DND-41 (cell line): ENCODE data around the gene MYH11.

Experiments used
- ATAC-seq: fragments of 200-7000 bp; cut with Tn5 transposase; 3 replicates; pipeline ENCODE4 v1.9.1; 2021; ENCODE audit warnings: low read depth; ENCODE audit not compliant: insufficient read depth
- DNase-seq: peaks from one replicate; pipeline ENCODE4 v3.0.0-alpha.2; 2020
- H2AFZ ChIP-seq: 2 replicates; pipeline ENCODE4 v1.6.0; 2012; ENCODE audit warnings: low read depth, low read length
- H3K27ac ChIP-seq: 2 replicates; pipeline ENCODE4 v1.5.1; 2012; ENCODE audit warnings: low read length, inconsistent platforms
- H3K27me3 ChIP-seq: fragments of 200-600 bp; sonication (generic); 2 replicates; pipeline ENCODE4 v1.6.0; 2012; ENCODE audit warnings: low read length, mild to moderate bottlenecking, inconsistent platforms; ENCODE audit not compliant: insufficient read depth, poor library complexity
- H3K36me3 ChIP-seq: 2 replicates; pipeline ENCODE4 v1.5.1; 2012; ENCODE audit warnings: low read length, inconsistent platforms; ENCODE audit not compliant: insufficient read depth
- H3K4me1 ChIP-seq: 2 replicates; pipeline ENCODE4 v1.5.1; 2012; ENCODE audit warnings: mild to moderate bottlenecking, low read length; ENCODE audit not compliant: insufficient read depth
- H3K4me2 ChIP-seq: 2 replicates; pipeline ENCODE4 v1.6.0; 2012; ENCODE audit warnings: mild to moderate bottlenecking, moderate library complexity, low read length, inconsistent platforms; ENCODE audit not compliant: insufficient read depth
- H3K4me3 ChIP-seq, 2 experiments: fragments of 200-600 bp in 1 of 2; shearing (Covaris generic) in 1 of 2; 2 replicates each; pipeline ENCODE4 v1.5.1; 2012 to 2016; ENCODE audit warnings: inconsistent platforms in 2 of 2, low read length in 2 of 2, mild to moderate bottlenecking in 2 of 2, low read depth in 1 of 2, moderate library complexity in 1 of 2
- H3K79me2 ChIP-seq: 2 replicates; pipeline ENCODE4 v1.6.0; 2012; ENCODE audit warnings: low read length, inconsistent platforms; ENCODE audit not compliant: insufficient read depth
- H3K9ac ChIP-seq: 2 replicates; pipeline ENCODE4 v1.6.0; 2012; ENCODE audit warnings: low read depth, mild to moderate bottlenecking, inconsistent platforms, low read length, moderate library complexity
- H3K9me3 ChIP-seq: 2 replicates; pipeline ENCODE4 v1.5.1; 2012; ENCODE audit warnings: low read length, moderate library complexity, mild to moderate bottlenecking, inconsistent platforms; ENCODE audit not compliant: insufficient read depth, severe bottlenecking
- H4K20me1 ChIP-seq: 2 replicates; pipeline ENCODE4 v1.6.0; 2012; ENCODE audit warnings: low read length; ENCODE audit not compliant: insufficient read depth
- EZH2 ChIP-seq: IDR thresholded peaks from 3 replicates; pipeline ENCODE4 v1.6.1; 2012; ENCODE audit warnings: borderline replicate concordance, low read depth, mild to moderate bottlenecking, moderate library complexity, low read length, inconsistent platforms; ENCODE audit not compliant: severe bottlenecking
- TF ChIP-seq, protein P1 (sequence below): IDR thresholded peaks from 2 replicates; pipeline ENCODE4 v1.5.1; 2012; ENCODE audit warnings: borderline replicate concordance, low read length, moderate library complexity, mild to moderate bottlenecking; ENCODE audit not compliant: poor library complexity, severe bottlenecking; ENCODE audit errors: extremely low read depth

MYH11 gene

GRCh38 chr16:15771694-15772093 is 85.1 kb downstream of the MYH11 start:
- Histone ChIP-seq H3K9ac (no peak overlapping the region), H3K9me3 (peaks cover 2% of the 10 kb centered on the region), H3K27ac (no peak overlapping the region), H3K4me1 (no peaks in the 10 kb centered on the region), H3K36me3 (no peaks in the 10 kb centered on the region), H3K4me2 (no peak overlapping the region), H3K27me3 (no peaks in the 10 kb centered on the region), H3K4me3 (no peak overlapping the region), H3K79me2 (no peaks in the 10 kb centered on the region), H2AFZ (no peak overlapping the region), H4K20me1 (no peaks in the 10 kb centered on the region)
- TF ChIP-seq EZH2: no peak
- TF ChIP-seq, protein P1, sequence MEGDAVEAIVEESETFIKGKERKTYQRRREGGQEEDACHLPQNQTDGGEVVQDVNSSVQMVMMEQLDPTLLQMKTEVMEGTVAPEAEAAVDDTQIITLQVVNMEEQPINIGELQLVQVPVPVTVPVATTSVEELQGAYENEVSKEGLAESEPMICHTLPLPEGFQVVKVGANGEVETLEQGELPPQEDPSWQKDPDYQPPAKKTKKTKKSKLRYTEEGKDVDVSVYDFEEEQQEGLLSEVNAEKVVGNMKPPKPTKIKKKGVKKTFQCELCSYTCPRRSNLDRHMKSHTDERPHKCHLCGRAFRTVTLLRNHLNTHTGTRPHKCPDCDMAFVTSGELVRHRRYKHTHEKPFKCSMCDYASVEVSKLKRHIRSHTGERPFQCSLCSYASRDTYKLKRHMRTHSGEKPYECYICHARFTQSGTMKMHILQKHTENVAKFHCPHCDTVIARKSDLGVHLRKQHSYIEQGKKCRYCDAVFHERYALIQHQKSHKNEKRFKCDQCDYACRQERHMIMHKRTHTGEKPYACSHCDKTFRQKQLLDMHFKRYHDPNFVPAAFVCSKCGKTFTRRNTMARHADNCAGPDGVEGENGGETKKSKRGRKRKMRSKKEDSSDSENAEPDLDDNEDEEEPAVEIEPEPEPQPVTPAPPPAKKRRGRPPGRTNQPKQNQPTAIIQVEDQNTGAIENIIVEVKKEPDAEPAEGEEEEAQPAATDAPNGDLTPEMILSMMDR: no peak
- DNase-seq (no peak), ATAC-seq (no peak)

GRCh38 chr16:15770512-15770911 is 86.3 kb downstream of the MYH11 start:
- Histone ChIP-seq H3K27me3 (no peaks in the 10 kb centered on the region), H3K9me3 (peaks cover 2% of the 10 kb centered on the region), H3K4me3 (no peak overlapping the region), H4K20me1 (no peaks in the 10 kb centered on the region), H3K4me2 (no peak overlapping the region), H3K79me2 (no peaks in the 10 kb centered on the region), H3K4me1 (no peaks in the 10 kb centered on the region), H3K9ac (no peak overlapping the region), H3K27ac (no peak overlapping the region), H2AFZ (no peak overlapping the region), H3K36me3 (no peaks in the 10 kb centered on the region)
- no peak for DNase-seq
- ATAC-seq: no peak
- TF ChIP-seq EZH2: no peak
- TF ChIP-seq, protein P1: no peak

GRCh38 chr16:15770107-15770506 is 86.7 kb downstream of the MYH11 start:
- Histone ChIP-seq H4K20me1 (no peaks in the 10 kb centered on the region), H3K27me3 (no peaks in the 10 kb centered on the region), H3K79me2 (no peaks in the 10 kb centered on the region), H3K9me3 (peaks cover 2% of the 10 kb centered on the region), H3K4me2 (no peak overlapping the region), H3K36me3 (no peaks in the 10 kb centered on the region), H3K27ac (no peak overlapping the region), H2AFZ (no peak overlapping the region), H3K4me1 (no peaks in the 10 kb centered on the region), H3K4me3 (no peak overlapping the region), H3K9ac (no peak overlapping the region)
- no peak for DNase-seq
- ATAC-seq: no peak
- no peak for TF ChIP-seq EZH2
- TF ChIP-seq, protein P1: no peak

GRCh38 chr16:15769239-15769638 is 87.6 kb downstream of the MYH11 start:
- no peaks in the 10 kb centered on the region for H3K4me1 ChIP-seq
- H3K27me3 ChIP-seq: no peaks in the 10 kb centered on the region
- H3K79me2 ChIP-seq: no peaks in the 10 kb centered on the region
- H3K27ac ChIP-seq: no peak overlapping the region
- no peaks in the 10 kb centered on the region for H3K36me3 ChIP-seq
- TF ChIP-seq, protein P1: no peak
- no peak for TF ChIP-seq EZH2
- H3K4me3 ChIP-seq: no peak overlapping the region
- DNase-seq: no peak
- ATAC-seq: no peak
- no peaks in the 10 kb centered on the region for H4K20me1 ChIP-seq
- no peak overlapping the region for H2AFZ ChIP-seq
- no peak overlapping the region for H3K4me2 ChIP-seq
- H3K9me3 ChIP-seq: peaks cover 2% of the 10 kb centered on the region
- H3K9ac ChIP-seq: no peak overlapping the region
